Hepatic stellate cell (primary cell): ENCODE data around the gene PCNT.
"Not testable (repeated sequence)": the region's sequence is repeated elsewhere in the genome, so short reads cannot be mapped to it uniquely, and the experiment has no call there.

ENCODE experiments used
- DNase-seq: peaks from one replicate; pipeline ENCODE4 v3.0.0; 2011; ENCODE audit warnings: low spot score

The PCNT gene

DNA sequence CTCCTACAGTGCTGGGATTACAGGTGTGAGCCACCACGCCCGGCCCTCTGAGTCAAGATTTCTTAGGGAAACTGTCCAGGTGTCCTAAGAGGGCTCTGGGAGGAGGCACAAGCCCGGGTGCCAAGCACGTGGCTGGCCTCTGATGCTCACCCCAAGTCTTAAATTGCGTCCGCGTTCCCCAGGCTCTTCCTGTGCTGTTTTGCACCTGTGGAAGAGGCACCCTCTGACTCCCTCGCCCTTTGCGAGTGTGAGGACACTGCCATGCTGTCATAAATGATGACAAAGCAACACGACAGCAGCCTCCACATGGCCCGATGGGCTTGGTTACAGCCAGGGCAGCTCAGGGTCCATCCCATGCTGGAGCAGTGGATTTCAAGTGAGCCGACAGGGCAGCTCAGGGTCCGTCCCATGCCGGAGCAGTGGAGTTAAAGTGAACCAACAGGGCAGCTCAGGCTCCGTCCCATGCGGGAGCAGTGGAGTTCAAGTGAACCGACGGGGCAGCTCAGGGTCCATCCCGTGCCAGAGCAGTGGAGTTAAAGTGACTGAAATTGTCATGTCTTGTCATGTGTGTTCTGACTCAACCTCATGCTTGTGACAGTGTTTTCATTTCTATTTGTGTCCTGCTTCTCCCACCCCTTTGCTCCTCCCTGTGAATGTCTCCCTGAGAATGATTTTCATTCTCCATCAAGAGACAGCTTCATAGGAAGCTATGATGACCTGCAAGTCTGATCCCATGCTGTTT lies 33.9 kb downstream of the PCNT start:
- DNase-seq = no peak

DNA sequence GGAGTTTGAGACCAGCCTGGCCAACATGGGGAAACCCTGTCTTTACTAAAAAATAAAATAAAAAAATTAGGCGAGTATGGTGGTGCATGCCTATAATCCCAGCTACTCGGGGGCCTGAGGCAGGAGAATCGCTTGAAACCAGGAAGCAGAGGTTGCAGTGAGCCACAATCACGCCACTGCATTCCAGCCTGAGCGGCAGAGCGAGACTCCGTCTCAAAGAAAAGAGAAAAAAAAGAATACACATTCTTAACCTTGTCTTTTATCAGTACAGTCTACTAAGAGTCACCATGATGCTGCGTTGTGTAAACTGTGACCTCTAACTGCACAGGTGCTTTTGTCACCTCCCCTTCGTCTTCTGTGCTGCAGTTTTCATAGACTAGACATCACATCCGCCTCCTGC lies 37.2 kb downstream of the PCNT start:
- DNase-seq = no peak

DNA sequence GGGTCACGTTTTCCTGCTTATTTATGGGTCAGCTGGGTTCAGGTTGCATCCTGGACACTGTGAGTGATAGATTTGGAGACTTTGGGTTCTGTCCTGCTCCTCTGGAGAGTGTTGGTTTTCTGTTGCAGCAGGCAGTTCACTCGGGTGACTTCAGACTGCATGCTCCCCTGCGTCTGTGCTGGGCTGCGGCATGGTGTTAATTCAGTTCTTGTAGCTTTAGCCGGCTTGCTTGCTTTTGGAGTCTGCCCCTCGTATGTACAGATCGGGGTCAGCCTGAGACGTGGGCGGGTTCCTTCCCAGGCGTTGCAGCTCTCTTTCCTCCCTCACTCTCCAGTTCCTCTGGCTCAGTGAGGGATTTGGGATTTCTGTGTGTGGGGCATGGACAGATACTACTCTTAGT lies 38.0 kb downstream of the PCNT start:
- DNase-seq = no peak

DNA sequence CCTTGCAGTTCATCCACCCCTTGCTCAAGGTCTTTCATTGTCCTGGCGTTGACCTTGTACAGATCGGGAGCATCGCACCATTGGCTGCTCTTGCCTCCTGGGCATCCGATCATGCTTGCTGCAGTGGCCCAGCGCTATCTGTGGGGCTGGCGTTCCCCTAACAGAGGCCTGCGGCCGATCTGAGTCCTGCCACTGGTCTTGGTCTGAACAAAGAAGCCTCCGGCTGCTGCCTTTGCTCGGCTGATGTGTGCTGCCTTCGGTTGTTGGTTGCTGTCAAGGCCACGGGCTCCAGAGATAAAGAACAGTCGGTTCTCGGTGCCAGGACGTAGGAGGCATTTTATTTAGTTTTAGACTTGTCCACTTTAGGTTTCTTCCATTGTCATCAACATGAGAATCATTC lies 39.0 kb downstream of the PCNT start:
- DNase-seq = no peak

DNA sequence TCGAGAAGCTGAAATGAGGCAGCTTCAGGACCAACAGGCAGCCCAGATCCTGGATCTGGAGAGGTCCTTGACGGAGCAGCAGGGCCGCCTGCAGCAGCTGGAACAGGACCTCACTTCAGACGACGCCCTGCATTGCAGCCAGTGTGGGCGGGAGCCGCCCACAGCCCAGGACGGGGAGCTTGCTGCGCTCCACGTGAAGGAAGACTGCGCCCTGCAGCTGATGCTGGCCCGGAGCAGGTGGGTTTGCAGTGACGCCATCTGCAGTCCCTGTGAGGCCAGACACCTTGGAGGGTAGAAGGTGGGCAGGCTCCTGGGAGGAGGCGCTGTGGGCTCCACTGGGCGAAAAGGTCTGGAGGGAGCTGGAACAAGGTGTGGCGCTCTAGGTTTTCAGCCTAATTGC lies 39.7 kb downstream of the PCNT start:
- DNase-seq = no peak

DNA sequence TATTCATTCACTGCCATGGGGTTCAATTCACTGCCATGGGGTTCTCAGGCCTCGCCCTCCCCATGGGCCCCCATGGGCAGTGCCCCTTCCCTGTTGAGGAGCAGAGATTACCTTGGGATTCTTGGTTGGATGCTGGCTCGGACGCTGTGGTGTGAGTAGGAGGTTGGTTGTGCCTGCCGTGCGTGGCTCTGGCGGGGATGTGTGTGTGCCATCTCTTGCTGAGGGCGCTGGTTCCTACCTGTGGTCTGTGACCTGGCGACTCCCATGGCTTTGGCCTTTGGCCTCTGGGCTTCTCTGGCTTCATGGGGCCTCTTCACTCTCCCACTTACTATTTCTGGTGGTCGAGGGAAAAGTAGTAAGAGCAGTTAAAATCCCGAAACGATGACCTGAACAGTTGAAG lies 42.1 kb downstream of the PCNT start:
- no peak for DNase-seq

DNA sequence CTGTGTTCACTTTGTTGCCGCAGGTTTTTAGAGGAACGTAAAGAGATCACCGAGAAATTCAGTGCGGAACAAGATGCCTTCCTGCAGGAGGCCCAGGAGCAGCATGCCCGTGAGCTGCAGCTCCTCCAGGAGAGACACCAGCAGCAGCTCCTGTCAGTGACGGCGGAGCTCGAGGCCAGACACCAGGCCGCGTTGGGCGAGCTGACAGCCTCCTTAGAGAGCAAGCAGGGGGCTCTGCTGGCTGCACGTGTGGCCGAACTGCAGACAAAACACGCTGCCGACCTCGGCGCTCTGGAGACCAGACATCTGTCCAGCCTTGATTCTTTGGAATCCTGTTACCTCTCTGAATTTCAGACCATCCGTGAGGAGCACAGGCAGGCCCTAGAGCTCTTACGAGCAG lies 42.6 kb downstream of the PCNT start:
- DNase-seq = no peak

DNA sequence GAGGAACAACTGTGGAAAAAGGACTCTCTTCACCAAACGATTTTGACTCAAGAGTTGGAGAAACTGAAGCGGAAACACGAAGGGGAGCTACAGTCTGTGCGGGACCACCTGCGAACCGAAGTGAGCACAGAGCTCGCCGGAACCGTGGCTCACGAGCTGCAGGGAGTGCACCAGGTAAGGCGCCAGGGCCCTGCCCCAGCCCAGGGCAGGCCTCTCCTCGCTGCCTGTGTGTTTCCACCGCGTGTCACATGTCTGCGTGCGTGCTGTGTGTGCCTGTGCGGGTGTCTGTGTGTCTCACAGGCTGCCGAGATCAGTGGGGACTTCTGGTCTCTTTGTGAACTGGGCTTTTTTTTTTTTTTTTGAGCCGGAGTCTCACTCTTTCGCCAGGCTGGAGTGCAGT lies 43.0 kb downstream of the PCNT start:
- DNase-seq = no peak

DNA sequence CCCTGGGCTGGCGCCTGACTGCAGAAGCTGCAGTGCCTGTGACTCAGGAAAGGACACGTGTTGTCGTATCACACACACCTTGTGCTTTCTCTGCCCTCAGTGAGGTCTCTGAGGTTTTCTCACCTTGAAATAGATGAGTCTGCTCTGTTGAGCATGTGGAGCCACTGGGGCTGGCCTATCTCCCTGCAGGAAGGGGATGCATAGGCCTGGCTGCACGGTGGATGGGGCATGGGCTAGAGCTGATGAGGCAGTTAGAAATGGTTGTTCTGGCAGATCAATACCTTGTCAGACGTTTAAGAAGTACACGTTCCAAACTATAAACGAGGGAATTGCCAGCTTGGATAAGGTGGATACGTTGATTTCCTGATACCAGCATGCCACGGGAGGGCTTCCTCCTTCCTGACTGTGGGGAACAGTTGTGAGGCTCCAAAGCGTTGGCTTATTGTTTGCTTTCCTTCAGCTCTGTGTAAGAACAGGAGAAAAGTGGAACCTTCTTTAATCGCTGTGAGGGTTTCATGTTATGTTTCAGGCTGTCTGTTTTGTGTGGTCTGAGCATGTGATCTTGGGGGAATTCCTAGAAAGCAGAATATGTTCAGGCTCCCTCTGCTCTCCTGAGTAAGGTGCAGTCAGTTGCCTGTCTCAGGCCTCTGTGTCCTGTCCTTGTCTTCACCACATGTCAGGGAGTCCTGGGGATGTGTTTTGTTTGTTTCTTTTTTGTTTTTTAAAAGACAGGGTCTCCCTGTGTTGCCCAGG lies 44.8 kb downstream of the PCNT start:
- DNase-seq = no peak

DNA sequence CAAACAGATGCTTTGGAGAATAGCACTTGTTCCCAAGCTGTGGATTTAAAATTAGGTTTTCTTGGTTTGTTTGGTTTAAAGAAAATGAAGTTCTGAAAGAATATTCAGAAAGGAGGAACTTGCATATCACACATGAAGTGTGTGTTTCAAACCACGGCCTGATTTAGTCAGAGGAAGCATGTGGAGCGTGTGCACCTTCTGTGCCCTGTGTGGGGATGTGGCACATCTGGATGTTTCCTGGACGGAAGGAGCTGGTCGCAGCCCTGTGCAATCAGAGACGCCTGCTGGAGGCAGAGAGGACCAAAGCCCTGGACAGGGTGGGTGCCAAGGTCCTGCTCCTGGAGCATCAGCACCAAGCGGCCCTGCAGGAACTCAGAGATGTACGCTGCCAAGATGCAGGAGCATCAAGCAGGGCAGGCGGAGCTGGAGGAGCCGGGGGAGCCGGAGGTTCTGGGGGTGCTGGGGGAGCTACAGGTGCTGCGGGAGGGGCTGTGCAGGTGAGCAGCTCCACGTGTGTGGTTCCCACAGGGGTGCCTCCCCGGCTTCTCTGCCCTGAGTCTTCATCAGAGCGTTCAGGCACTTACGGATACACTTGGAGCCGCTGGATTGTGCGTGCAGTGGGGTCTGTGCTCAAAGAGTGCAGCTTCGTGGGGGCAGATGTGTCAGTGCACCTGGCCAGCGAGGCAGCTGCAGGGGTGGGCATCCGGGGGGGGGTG lies 45.7 kb downstream of the PCNT start:
- no peak for DNase-seq

DNA sequence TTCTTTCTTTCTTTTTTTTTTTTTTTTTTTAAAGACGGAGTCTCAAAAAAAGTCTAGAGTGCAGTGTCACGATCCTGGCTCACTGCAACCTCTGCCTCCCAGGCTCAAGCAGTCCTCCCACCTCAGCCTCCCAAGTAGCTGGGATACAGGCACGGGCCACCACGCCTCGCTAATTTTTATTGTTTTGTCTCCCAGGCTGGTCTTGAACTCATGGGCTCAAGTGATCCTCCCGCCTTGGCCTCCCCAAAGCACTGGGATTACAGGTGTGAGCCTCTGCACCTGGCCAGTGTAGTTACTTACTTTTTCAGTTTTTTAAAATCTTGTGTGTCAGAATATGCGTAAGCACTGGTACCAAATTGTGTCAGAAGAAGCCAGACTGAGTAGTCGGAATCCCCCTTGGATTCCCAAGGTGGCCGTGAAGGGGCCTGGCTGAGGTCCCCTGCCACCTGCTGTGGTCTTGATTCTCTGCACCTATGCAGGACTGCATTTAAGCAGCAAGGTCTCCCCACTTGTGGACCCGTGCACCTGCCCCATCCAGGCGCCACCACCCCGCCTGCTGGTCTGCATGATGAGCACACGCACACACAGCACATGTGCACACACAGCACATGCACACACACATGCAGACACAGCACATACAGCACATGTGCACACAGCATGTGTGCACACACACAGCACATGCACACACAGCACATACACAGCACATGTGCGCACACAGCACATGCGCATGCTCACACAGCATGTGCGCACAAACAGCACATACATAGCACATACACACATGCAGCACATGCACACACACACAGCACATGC lies 47.5 kb downstream of the PCNT start:
- DNase-seq = no peak

DNA sequence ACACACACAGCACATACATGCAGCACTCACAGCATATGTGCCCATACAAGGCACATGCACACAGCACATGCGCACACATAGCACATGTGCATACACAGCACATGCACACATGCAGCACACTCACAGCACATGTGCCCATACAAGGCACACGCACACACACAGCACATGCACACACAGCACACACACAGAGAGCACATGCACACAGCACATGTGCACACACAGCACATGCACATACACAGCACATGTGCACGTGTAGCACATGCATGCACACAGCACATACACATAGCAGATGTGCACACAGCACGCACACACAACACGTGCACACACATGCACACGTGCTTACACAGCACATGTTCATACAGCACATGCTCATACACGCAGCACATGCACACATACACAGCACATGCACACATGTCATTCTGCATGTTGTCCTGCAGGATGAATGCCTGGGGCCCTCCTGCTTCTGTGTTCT lies 48.1 kb downstream of the PCNT start:
- no peak for DNase-seq

DNA sequence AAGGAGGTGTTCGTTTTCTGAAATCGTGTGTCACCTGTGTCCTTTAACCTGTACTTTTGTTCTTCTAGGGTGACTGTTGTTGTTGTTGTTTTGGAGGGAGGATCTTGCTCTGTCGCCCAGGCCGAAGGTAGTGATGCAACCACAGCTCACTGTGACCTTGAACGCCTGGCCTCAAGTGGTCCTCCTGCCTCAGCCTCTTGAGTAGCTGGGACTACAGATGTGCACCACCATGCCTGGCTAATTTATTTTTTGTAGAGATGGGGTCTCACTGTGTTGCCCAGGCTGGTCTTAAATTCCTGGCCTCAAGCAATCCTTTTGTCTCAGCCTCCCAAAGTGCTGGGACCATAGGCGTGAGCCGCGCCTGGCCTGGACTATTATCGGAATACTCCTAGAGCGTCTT lies 49.0 kb downstream of the PCNT start:
- DNase-seq = not testable (repeated sequence)

DNA sequence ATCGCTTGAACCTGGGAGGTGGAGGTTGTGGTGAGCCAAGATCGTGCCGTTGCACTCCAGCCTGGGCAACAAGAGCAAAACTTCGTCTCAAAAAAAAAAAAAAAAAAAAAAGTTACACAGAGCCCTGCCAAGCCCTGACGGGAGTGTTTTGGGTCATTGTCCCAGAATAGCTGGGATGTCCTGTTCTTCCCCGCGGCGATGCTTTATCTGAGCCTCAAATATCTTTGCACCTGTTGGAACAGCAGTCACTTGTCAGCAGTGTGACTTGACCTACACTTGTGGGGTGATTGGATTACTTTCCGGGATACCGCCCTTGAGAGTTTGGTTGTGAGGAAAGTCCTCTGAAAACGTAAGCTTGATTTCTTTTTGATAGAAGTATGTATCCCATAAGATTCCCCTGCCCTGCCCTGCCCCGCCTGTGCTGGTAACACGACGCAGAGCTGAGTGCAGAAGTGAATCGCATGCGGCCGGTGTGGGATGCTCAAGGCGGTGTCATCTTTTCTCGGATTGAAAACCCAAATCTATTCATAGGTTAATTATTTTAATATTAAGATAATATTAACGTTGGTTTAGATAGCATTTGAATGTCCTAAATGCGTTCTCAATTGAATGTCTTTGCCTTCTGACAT lies 50.9 kb downstream of the PCNT start:
- DNase-seq = no peak

DNA sequence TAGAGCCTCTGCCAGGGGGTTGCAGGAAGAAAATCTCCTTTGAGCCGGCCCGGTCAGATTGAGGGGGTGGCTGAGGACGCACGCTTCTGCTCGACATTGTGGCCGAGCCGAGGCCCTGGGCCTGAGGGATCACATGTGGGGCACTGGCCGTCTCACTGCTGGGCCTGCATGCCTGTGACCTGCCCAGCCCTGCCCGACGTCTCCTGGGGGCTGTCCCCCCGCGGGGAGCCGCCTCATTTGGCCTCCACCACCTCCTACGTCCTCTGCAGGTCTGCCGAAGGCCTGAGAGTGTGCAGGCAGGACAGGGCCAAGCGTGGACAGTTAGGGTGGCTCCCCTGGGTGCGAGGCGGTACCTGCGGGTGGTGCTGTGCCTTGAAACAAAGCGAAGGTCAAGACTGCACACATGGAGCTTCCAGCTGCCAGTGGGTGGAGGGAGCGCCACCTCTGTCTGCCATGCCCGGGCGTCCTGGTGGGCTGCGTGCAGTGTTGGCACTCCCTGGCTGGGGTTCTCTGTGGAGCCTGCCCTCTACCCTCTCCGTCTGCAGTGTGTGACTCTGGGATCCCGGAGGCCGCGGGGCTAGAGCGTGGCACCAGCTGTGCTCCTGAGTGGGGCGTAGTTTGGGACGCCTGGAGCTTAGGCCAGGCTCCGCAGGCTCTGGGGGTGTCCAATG lies 51.7 kb downstream of the PCNT start:
- no peak for DNase-seq

DNA sequence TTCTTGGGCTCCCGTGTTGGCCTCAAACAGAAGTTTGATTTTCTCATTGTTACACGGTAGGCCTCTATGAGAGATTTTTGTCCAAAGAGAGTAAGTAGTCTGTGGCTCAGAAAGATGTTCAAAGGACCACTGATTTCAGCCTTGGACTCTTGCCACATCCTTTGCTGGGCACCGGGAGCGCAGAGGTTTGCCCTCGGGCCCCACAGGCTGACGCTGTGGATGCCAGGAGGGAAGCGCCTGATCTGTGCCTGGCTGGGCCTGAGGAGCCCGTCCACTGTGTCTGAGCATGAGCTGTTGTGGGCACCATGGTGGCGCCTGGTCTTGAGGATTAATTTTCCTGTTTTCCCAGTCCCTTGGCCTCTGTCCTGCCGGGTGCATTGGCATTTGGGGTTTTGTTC lies 52.3 kb downstream of the PCNT start:
- no peak for DNase-seq

DNA sequence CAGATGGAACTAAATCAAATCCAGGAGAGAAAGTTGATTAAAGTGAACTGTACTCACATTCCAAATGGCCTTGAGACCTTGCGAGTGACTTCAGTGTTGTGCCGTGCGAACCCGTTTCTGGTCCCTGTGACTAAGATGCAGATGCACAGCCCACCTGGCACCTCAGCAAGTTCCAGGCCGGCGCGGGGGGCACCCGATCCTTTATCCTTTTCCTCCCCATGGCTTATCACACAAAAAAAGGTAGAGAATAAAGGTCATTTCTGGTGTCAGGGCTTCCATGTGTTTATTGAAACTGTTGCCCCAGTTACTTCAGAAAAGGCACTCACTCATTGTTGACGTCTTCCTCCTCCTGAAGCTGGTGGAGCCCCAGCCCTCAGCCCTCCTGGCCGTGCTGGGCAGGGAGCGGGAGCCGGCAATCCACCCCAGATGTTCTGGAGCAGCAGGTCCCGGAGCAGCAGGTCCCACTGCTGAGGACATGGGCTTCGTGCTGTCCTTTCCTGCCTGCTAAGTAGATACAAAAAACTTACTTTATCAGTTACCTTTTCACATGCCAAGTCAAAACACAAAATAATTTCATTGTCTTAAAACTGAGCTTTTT lies 53.0 kb downstream of the PCNT start:
- DNase-seq = no peak

DNA sequence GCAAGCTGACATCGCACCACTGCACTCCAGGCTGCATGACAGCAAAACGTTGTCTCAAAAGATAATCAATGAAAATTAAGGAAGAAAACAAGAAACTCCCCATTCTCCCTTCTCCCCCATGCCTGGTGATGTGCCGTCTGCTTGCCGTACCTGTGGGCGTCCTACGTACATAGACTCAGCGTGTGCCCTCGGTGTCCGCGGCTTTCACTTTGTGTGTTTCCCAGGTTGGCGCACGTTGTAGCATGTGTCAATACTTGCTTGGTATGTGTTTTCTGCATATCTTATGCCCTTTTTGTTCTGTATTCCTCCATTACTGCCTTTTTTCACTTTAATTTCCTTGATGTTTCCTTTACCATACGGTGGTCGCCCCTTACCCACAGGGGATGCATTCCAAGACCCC lies 53.8 kb downstream of the PCNT start:
- DNase-seq = no peak

DNA sequence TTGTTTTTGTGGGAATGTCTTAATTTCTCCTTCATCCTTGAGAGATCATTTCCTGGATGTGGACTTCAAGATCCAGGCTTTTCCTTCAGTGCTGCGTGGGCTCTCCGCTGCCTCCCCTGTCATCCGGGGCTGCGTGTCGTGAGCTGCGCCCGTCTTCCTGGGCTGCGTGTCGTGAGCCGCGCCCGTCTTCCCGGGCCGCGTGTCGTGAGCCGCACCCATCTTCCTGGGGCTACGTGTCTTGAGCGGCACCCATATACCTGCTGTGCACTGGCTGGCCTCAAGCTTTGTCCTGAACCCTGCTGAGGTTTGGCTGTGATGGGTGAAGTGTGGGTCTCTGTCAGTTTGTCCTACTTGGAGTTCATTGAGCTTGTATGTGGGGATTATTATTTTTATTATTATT lies 55.1 kb downstream of the PCNT start:
- no peak for DNase-seq

DNA sequence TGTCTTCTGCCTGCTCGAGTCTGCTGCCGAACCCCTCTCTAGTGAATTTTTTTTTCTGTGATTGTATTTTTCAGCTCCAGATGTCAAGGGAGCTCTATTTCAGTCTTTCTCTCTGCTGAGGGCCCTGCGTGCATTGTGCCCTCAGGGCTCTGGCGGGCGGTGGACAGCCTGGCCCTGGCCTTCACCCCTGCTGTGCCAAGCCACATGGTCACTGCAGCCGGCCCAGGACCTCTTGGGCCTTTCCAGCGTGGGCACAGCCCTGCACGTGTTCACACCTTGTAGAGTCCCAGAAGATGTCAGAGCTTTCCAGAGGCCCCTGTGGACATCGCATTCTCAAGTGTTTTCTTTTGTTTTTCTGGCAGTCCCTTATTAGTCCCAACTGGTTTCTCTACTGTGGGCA lies 55.7 kb downstream of the PCNT start:
- DNase-seq = no peak

DNA sequence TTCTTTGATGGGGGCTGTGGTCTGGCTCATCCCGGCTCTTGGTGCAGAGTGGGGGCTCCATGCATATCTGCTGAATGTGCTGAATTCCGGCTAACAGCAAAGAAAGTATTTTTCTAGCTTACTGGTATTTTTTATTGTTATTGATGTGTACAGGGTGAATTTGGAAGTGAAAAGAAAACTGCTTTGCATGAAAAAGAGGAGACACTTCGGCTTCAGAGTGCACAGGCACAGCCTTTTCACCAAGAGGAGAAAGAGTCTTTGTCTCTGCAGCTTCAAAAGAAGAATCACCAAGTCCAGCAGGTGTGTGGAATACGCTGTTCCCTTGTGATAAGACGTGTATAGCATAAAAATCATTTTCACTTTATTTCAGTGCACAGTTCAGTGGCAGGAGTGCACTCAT lies 57.6 kb downstream of the PCNT start:
- DNase-seq = no peak
